ENCODE results near the gene RIC8B. TPM values are rescaled to one million over a fixed set of nuclear protein-coding genes. Genes with fewer than 3 reads are reported as not detected.
"Not testable (repeated sequence)": the region's sequence is repeated elsewhere in the genome, so short reads cannot be mapped to it uniquely, and the experiment has no call there.

RIC8B gene
- total and polyA plus RNA-seq, 2 of the 13 experiments (the other 11 are each of a cell fraction or from before 2014, with no cell fraction given), result 5.1 to 7.5 TPM

DNA sequence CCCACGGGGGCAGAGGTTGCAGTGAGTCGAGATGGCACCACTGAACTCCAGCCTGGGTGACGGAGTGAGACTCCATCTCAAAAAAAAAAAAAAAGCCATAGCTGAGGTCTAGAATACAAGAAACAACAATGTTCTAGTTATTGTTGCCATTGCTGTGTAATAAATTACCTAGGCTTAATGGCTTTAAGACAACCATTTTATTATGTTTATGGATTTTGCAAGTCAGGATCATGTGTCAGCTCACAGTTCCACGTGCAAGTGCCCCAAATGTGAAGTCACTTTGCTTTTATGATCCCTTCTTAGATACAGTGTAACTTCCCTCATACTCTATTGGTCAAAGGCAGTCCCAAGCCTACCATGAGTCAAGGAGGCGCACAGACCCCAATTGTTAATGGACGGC, 49.5 kb upstream of the RIC8B start:
- BruUV-seq (replicated peaks), result no TSS peak
- CTCF ChIA-PET (ENCODE audit: low intra/inter-chr PET ratio, low total read pairs), result no interaction called here

DNA sequence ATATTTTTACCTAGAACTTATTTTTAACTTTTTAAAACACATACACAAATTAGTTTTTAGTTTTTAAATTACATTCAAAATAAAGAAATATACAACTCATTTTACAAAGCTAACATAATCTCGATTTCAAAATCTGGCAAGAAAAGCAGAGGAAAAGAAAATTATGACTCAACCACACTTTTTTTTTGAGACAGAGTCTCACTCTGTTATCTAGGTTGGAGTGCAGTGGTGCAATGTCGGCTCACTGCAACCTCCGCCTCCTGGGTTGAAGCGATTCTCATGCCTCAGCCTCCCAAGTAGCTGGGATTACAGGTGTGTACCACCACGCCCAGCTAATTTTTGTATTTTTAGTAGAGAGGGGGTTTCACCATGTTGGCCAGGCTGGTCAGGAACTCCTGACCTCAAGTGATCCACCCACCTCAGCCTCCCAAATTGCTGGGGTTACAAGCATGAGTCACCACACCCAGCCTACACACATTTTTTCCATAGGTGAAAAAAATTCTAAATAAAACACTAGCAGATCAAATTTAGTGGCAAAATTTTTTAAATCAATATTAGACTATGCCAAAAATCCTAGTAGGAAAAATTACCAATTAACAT, 47.8 kb upstream of the RIC8B start:
- FAIRE-seq; ATAC-seq; in situ Hi-C loops (cut with HindIII; ENCODE audit: extremely low pct_ligation_motif_present, low pct_unique_long_range_greater_than_20kb); CTCF ChIA-PET (ENCODE audit: low intra/inter-chr PET ratio, low total read pairs); H3K9me3 ChIP-seq (ENCODE audit: low read length); H4K20me1 ChIP-seq (ENCODE audit: insufficient read depth, low read length); H3K4me1 ChIP-seq (ENCODE audit: insufficient read depth, low read length); H3K4me3 ChIP-seq (replicated peaks in 1 of 3; ENCODE audit: insufficient read depth in 1 of 3, low read depth in 2 of 3, low read length in 3 of 3); intact Hi-C loops (cut with micrococcal nuclease; ENCODE audit: unreplicated experiment); DNase-seq (ENCODE audit: low spot score); H3K4me2 ChIP-seq (ENCODE audit: low read depth, low read length); BruUV-seq (replicated peaks); POLR2A ChIA-PET; H3K36me3 ChIP-seq (replicated peaks in 1 of 2; ENCODE audit: control insufficient read depth in 1 of 2, insufficient read depth in 2 of 2, low read length in 2 of 2); H3K27ac ChIP-seq (ENCODE audit: extremely low read length, insufficient read depth, low read length); H2AFZ ChIP-seq (ENCODE audit: low read length); H3K9ac ChIP-seq (ENCODE audit: insufficient read depth, low read depth, low read length); H3K79me2 ChIP-seq (ENCODE audit: insufficient read depth, low read length): not testable (repeated sequence)
- peaks cover 0 to 12% of the 10 kb centered on the region in 2 experiments; a peak in 2 of 5 replicates for H3K27me3 ChIP-seq (ENCODE audit: control insufficient read depth in 1 of 2, insufficient read depth in 2 of 2, low read length in 2 of 2)
- 52% methylated on average over 5 of the region's 5 CpGs for WGBS (ENCODE audit: low lambda C conversion rate)

More for the DNA sequence above, 49.5 kb upstream of the RIC8B start:
- H3K4me2 ChIP-seq (ENCODE audit: low read depth, low read length), result no peak overlapping the region
- intact Hi-C loops (cut with micrococcal nuclease; ENCODE audit: unreplicated experiment) (no loop called here), in situ Hi-C loops (cut with HindIII; ENCODE audit: extremely low pct_ligation_motif_present, low pct_unique_long_range_greater_than_20kb) (no loop called here)
- no peak overlapping the region for H3K9ac ChIP-seq (ENCODE audit: insufficient read depth, low read depth, low read length)
- ATAC-seq (no peak), DNase-seq (ENCODE audit: low spot score) (no peak), FAIRE-seq (no peak)
- no peaks in the 10 kb centered on the region for H3K79me2 ChIP-seq (ENCODE audit: insufficient read depth, low read length)
- TF ChIP-seq FOXM1 (CRISPR knock-in tag; IDR thresholded peaks at IDR 0.05) (no peak), SCMH1 (CRISPR knock-in tag; IDR thresholded peaks at IDR 0.05; ENCODE audit: borderline replicate concordance) (no peak), ATF7 (IDR thresholded peaks at IDR 0.05) (no peak), ATF7 (CRISPR knock-in tag; IDR thresholded peaks at IDR 0.05) (no peak), ZNF567 (CRISPR knock-in tag; IDR thresholded peaks at IDR 0.05; ENCODE audit: borderline replicate concordance) (no peak), ZNF484 (CRISPR knock-in tag; IDR thresholded peaks at IDR 0.05; ENCODE audit: borderline replicate concordance, low read depth) (no peak), BRD4 (CRISPR knock-in tag; IDR thresholded peaks at IDR 0.05) (no peak), ZNF264 (CRISPR knock-in tag; IDR thresholded peaks at IDR 0.05) (no peak), TCF12 (IDR thresholded peaks at IDR 0.05) (no peak), TCF12 (CRISPR knock-in tag; IDR thresholded peaks at IDR 0.05) (no peak), MXD4 (CRISPR knock-in tag; IDR thresholded peaks at IDR 0.05) (no peak), PTBP1 (IDR thresholded peaks at IDR 0.05; ENCODE audit: low read depth, low read length, poor library complexity, severe bottlenecking) (no peak), KLF11 (CRISPR knock-in tag; IDR thresholded peaks at IDR 0.05) (no peak), FOXK1 (CRISPR knock-in tag; IDR thresholded peaks at IDR 0.05; ENCODE audit: borderline replicate concordance, low read depth) (no peak), ZNF260 (CRISPR knock-in tag; IDR thresholded peaks at IDR 0.05; ENCODE audit: borderline replicate concordance, low read depth) (no peak), BHLHE40 (IDR thresholded peaks at IDR 0.05; ENCODE audit: low read length) (no peak)
- TF ChIP-seq, protein P1, sequence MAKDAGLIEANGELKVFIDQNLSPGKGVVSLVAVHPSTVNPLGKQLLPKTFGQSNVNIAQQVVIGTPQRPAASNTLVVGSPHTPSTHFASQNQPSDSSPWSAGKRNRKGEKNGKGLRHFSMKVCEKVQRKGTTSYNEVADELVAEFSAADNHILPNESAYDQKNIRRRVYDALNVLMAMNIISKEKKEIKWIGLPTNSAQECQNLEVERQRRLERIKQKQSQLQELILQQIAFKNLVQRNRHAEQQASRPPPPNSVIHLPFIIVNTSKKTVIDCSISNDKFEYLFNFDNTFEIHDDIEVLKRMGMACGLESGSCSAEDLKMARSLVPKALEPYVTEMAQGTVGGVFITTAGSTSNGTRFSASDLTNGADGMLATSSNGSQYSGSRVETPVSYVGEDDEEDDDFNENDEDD (CRISPR knock-in tag; IDR thresholded peaks at IDR 0.05; ENCODE audit: borderline replicate concordance), result no peak
- no peak overlapping the region for H3K27ac ChIP-seq (ENCODE audit: extremely low read length, insufficient read depth, low read length)
- H2AFZ ChIP-seq (ENCODE audit: low read length), result no peak overlapping the region
- no peaks in the 10 kb centered on the region for H3K4me1 ChIP-seq (ENCODE audit: insufficient read depth, low read length)
- H3K27me3 ChIP-seq (ENCODE audit: control insufficient read depth in 1 of 2, insufficient read depth in 2 of 2, low read length in 2 of 2), result peaks cover 0 to 20% of the 10 kb centered on the region in 2 experiments; a peak in 2 of 5 replicates
- no peaks in the 10 kb centered on the region for H3K36me3 ChIP-seq (replicated peaks in 1 of 2; ENCODE audit: control insufficient read depth in 1 of 2, insufficient read depth in 2 of 2, low read length in 2 of 2)
- POLR2A ChIA-PET, result no interaction called here
- 62% methylated on average over 6 of the region's 6 CpGs for WGBS (ENCODE audit: low lambda C conversion rate)
- no peak overlapping the region for H3K4me3 ChIP-seq (replicated peaks in 1 of 3; ENCODE audit: insufficient read depth in 1 of 3, low read depth in 2 of 3, low read length in 3 of 3)
- H4K20me1 ChIP-seq (ENCODE audit: insufficient read depth, low read length), result no peaks in the 10 kb centered on the region
- no peaks in the 10 kb centered on the region for H3K9me3 ChIP-seq (ENCODE audit: low read length)

All from HepG2 (cell line).